Measurements from ENCODE around the gene SLC35F6. TPM values are rescaled to one million over a fixed set of nuclear protein-coding genes. Genes with fewer than 3 reads are reported as not detected.
"Not testable (repeated sequence)": the region's sequence is repeated elsewhere in the genome, so short reads cannot be mapped to it uniquely, and the experiment has no call there.

Gene SLC35F6
- total and polyA plus RNA-seq, 4 donors, result 11.4 to 30.7 (median 19.0) TPM

DNA sequence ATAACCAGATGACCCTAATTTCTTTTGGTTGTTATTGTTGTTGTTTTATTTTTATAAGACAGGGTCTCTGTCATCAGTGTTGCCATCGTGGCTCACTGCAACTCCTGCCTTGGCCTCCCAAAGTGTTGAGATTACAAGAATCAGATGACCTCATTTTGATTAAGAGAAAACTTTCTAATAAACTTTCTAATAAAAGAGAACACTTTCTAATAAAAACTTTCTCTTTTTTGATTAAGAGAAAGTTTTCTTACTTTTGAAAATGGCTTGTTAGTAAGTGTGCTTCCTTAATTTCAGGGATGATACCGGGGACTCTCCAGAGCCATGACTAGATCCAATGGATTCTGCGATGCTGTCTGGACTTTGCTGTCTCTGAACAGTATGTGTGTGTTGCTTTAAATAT, 29.4 kb downstream of the SLC35F6 start:
- Histone ChIP-seq H3K4me1 (ENCODE audit: control insufficient read depth in 4 of 4, insufficient read depth in 4 of 4, low read length in 3 of 4) (no peaks in the 10 kb centered on the region), H3K27ac (ENCODE audit: low read depth in 1 of 2, low read length in 2 of 2) (no peak overlapping the region), H3K9ac (ENCODE audit: low read depth in 1 of 2, low read length in 2 of 2) (no peak overlapping the region), H3K27me3 (ENCODE audit: control insufficient read depth in 4 of 4, insufficient read depth in 4 of 4, low read length in 3 of 4) (no peaks in the 10 kb centered on the region), H3K36me3 (ENCODE audit: control insufficient read depth in 4 of 4, insufficient read depth in 3 of 4, low read depth in 1 of 4, low read length in 3 of 4) (no peaks in the 10 kb centered on the region), H3K4me3 (ENCODE audit: low read depth in 1 of 3, low read length in 3 of 3) (no peak overlapping the region), H3K9me3 (ENCODE audit: control insufficient read depth in 4 of 4, low read length in 3 of 4) (no peaks in the 10 kb centered on the region)
- DNase-seq (ENCODE audit: low spot score), result no peak
- TF ChIP-seq SP1 (IDR thresholded peaks at IDR 0.05) (no peak), FOXA2 (IDR thresholded peaks at IDR 0.05) (no peak), HNF4A (conservative IDR thresholded peaks at IDR 0.05) (no peak), YY1 (IDR thresholded peaks at IDR 0.05) (no peak), FOXA1 (IDR thresholded peaks at IDR 0.05) (no peak), HNF4G (IDR thresholded peaks at IDR 0.05) (no peak), TAF1 (conservative IDR thresholded peaks at IDR 0.05) (no peak), CTCF (IDR thresholded peaks at IDR 0.05; ENCODE audit: low read depth, low read length, missing input control) (no peak), EGR1 (IDR thresholded peaks at IDR 0.05; ENCODE audit: low read depth in 2 of 2) (no peak), NR2F2 (IDR thresholded peaks at IDR 0.05) (no peak), RAD21 (IDR thresholded peaks at IDR 0.05) (no peak), JUND (IDR thresholded peaks at IDR 0.05) (no peak)
- TF ChIP-seq, protein P1, sequence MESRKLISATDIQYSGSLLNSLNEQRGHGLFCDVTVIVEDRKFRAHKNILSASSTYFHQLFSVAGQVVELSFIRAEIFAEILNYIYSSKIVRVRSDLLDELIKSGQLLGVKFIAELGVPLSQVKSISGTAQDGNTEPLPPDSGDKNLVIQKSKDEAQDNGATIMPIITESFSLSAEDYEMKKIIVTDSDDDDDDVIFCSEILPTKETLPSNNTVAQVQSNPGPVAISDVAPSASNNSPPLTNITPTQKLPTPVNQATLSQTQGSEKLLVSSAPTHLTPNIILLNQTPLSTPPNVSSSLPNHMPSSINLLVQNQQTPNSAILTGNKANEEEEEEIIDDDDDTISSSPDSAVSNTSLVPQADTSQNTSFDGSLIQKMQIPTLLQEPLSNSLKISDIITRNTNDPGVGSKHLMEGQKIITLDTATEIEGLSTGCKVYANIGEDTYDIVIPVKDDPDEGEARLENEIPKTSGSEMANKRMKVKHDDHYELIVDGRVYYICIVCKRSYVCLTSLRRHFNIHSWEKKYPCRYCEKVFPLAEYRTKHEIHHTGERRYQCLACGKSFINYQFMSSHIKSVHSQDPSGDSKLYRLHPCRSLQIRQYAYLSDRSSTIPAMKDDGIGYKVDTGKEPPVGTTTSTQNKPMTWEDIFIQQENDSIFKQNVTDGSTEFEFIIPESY (IDR thresholded peaks at IDR 0.05), result no peak
- TF ChIP-seq, protein P2, sequence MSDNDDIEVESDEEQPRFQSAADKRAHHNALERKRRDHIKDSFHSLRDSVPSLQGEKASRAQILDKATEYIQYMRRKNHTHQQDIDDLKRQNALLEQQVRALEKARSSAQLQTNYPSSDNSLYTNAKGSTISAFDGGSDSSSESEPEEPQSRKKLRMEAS (IDR thresholded peaks at IDR 0.05), result no peak
- TF ChIP-seq, protein P3, sequence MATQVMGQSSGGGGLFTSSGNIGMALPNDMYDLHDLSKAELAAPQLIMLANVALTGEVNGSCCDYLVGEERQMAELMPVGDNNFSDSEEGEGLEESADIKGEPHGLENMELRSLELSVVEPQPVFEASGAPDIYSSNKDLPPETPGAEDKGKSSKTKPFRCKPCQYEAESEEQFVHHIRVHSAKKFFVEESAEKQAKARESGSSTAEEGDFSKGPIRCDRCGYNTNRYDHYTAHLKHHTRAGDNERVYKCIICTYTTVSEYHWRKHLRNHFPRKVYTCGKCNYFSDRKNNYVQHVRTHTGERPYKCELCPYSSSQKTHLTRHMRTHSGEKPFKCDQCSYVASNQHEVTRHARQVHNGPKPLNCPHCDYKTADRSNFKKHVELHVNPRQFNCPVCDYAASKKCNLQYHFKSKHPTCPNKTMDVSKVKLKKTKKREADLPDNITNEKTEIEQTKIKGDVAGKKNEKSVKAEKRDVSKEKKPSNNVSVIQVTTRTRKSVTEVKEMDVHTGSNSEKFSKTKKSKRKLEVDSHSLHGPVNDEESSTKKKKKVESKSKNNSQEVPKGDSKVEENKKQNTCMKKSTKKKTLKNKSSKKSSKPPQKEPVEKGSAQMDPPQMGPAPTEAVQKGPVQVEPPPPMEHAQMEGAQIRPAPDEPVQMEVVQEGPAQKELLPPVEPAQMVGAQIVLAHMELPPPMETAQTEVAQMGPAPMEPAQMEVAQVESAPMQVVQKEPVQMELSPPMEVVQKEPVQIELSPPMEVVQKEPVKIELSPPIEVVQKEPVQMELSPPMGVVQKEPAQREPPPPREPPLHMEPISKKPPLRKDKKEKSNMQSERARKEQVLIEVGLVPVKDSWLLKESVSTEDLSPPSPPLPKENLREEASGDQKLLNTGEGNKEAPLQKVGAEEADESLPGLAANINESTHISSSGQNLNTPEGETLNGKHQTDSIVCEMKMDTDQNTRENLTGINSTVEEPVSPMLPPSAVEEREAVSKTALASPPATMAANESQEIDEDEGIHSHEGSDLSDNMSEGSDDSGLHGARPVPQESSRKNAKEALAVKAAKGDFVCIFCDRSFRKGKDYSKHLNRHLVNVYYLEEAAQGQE (IDR thresholded peaks at IDR 0.05), result no peak
- 96% methylated on average over 3 of the region's 3 CpGs for WGBS

GRCh38 chr2:26795135-26795534, 31.1 kb downstream of the SLC35F6 start:
- H3K27ac ChIP-seq (ENCODE audit: low read depth in 1 of 2, low read length in 2 of 2); DNase-seq (ENCODE audit: low spot score); H3K36me3 ChIP-seq (ENCODE audit: control insufficient read depth in 4 of 4, insufficient read depth in 3 of 4, low read depth in 1 of 4, low read length in 3 of 4); H3K4me3 ChIP-seq (ENCODE audit: low read depth in 1 of 3, low read length in 3 of 3); H3K9ac ChIP-seq (ENCODE audit: low read depth in 1 of 2, low read length in 2 of 2); H3K9me3 ChIP-seq (ENCODE audit: control insufficient read depth in 4 of 4, low read length in 3 of 4); H3K4me1 ChIP-seq (ENCODE audit: control insufficient read depth in 4 of 4, insufficient read depth in 4 of 4, low read length in 3 of 4); H3K27me3 ChIP-seq (ENCODE audit: control insufficient read depth in 4 of 4, insufficient read depth in 4 of 4, low read length in 3 of 4): not testable (repeated sequence)
- 96% methylated on average over 17 of the region's 17 CpGs for WGBS
